GM12892 (cell line): ENCODE data around the gene NCL.

Experiments used
- POLR2A ChIP-seq: IDR thresholded peaks from 2 replicates; pipeline ENCODE4 v1.6.1; 2011; ENCODE audit warnings: low read depth, low read length, control low read depth
- POLR2AphosphoS5 ChIP-seq: IDR thresholded peaks from 2 replicates; pipeline ENCODE4 v1.6.1; 2011; ENCODE audit warnings: low read depth, low read length, control low read depth
- TAF1 ChIP-seq: IDR thresholded peaks from 2 replicates; pipeline ENCODE4 v1.6.1; 2011; ENCODE audit warnings: low read depth, mild to moderate bottlenecking, control low read depth, low read length, borderline replicate concordance

DNA sequence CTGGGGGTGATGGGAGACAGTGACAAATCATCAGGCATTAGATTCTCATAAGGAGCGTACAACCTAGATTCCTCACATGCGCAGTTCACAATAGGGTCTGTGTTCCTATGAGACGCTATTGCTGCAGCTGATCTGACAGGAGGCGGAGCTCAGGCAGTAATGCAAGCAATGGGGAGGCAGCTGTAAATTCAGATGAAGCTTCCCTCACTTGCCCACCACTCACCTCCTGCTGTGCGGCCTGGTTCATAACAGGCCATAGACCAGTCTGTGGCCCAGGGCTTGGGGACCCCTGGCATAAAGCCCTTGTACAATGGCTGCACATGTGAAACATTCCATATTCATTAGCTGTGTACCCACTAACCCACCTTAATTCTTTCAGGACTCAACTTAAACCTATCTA lies 47.9 kb upstream of the NCL start:
- TF ChIP-seq TAF1 (no peak), POLR2AphosphoS5 (no peak), POLR2A (no peak)
